Measurements from ENCODE around the gene CD84.
"Not testable (repeated sequence)": the region's sequence is repeated elsewhere in the genome, so short reads cannot be mapped to it uniquely, and the experiment has no call there.

CD84 gene

GRCh38 chr1:160579216-160579701 lies at the start of gene CD84:
Gene CD84, minus strand, starts transcription at chr1:160579496. Its CDS starts 59 bp downstream, at chr1:160579437.
- DNase-seq (ENCODE audit: low read depth in 1 of 2, low spot score in 1 of 2) = no peak

GRCh38 chr1:160628799-160629263 lies 49.5 kb upstream of the CD84 start:
- no peak for DNase-seq (ENCODE audit: low read depth in 1 of 2, low spot score in 1 of 2)

GRCh38 chr1:160627677-160628289 lies 48.5 kb upstream of the CD84 start:
- not testable (repeated sequence) for DNase-seq (ENCODE audit: low read depth in 1 of 2, low spot score in 1 of 2)

- DNase-seq (ENCODE audit: low read depth in 1 of 2, low spot score in 1 of 2) = no peak
Measured at GRCh38 chr1:160626509-160627342, 47.4 kb upstream of the CD84 start.

- peak in 1 of 2 donors; percentile 57 for DNase-seq (ENCODE audit: low read depth in 1 of 2, low spot score in 1 of 2)
Measured at GRCh38 chr1:160625725-160626498, 46.6 kb upstream of the CD84 start.

- DNase-seq (ENCODE audit: low read depth in 1 of 2, low spot score in 1 of 2) = no peak
Measured at GRCh38 chr1:160625321-160625720, 46.0 kb upstream of the CD84 start.

GRCh38 chr1:160624464-160624863 lies 45.2 kb upstream of the CD84 start:
- DNase-seq (ENCODE audit: low read depth in 1 of 2, low spot score in 1 of 2) = no peak

GRCh38 chr1:160623862-160624261 lies 44.6 kb upstream of the CD84 start:
- no peak for DNase-seq (ENCODE audit: low read depth in 1 of 2, low spot score in 1 of 2)

GRCh38 chr1:160623227-160623633 lies 43.9 kb upstream of the CD84 start:
- DNase-seq (ENCODE audit: low read depth in 1 of 2, low spot score in 1 of 2) = no peak

GRCh38 chr1:160622501-160623226 lies 43.4 kb upstream of the CD84 start:
- DNase-seq (ENCODE audit: low read depth in 1 of 2, low spot score in 1 of 2) = no peak

GRCh38 chr1:160621633-160622413 lies 42.5 kb upstream of the CD84 start:
- no peak for DNase-seq (ENCODE audit: low read depth in 1 of 2, low spot score in 1 of 2)

GRCh38 chr1:160620942-160621632 lies 41.8 kb upstream of the CD84 start:
- DNase-seq (ENCODE audit: low read depth in 1 of 2, low spot score in 1 of 2) = no peak

GRCh38 chr1:160619742-160620277 lies 40.5 kb upstream of the CD84 start:
- DNase-seq (ENCODE audit: low read depth in 1 of 2, low spot score in 1 of 2) = no peak

GRCh38 chr1:160618763-160619274 lies 39.5 kb upstream of the CD84 start:
- DNase-seq (ENCODE audit: low read depth in 1 of 2, low spot score in 1 of 2) = no peak

- no peak for DNase-seq (ENCODE audit: low read depth in 1 of 2, low spot score in 1 of 2)
Measured at GRCh38 chr1:160618327-160618726, 39.0 kb upstream of the CD84 start.

- DNase-seq (ENCODE audit: low read depth in 1 of 2, low spot score in 1 of 2) = no peak
Measured at GRCh38 chr1:160615660-160616059, 36.4 kb upstream of the CD84 start.

- DNase-seq (ENCODE audit: low read depth in 1 of 2, low spot score in 1 of 2) = no peak
Measured at GRCh38 chr1:160614410-160614809, 35.1 kb upstream of the CD84 start.

GRCh38 chr1:160612613-160613218 lies 33.4 kb upstream of the CD84 start:
- DNase-seq (ENCODE audit: low read depth in 1 of 2, low spot score in 1 of 2) = no peak
